ENCODE results near the gene GSK3B. TPM values are rescaled to one million over a fixed set of nuclear protein-coding genes. Genes with fewer than 3 reads are reported as not detected.

Gene GSK3B
- polyA plus RNA-seq (2011; rRNA removed) (40.0 and 43.4 TPM in 2 replicates), polyA minus RNA-seq (2011; rRNA and poly(A)+ RNA removed) (93.2 and 95.7 TPM in 2 replicates)

- Histone ChIP-seq H3K4me3 (ENCODE audit: low read depth, low read length) (peak within 1 kb of the TSS; percentile 79), H3K9me3 (ENCODE audit: control insufficient read depth, insufficient read depth, low read length) (no peaks in the 10 kb centered on the region), H3K27ac (ENCODE audit: low read depth, low read length) (peak within 1 kb of the TSS; percentile 100), H3K27me3 (ENCODE audit: control insufficient read depth, insufficient read depth, low read length) (no peaks in the 10 kb centered on the region)
- no peak for TF ChIP-seq CTCF (IDR thresholded peaks at IDR 0.05; ENCODE audit: low read depth, low read length)
- POLR2A ChIA-PET = interaction anchor here (0.8 to 1.8 kb wide), 8 partner anchors 17 to 692 kb away, joined by 3 to 25 read pairs (median 6); no protein-coding TSS in a partner anchor
- CTCF ChIA-PET = interaction anchor here (0.6 to 1.6 kb wide), 2 partner anchors 89 to 787 kb away, joined by 3 to 4 read pairs; no protein-coding TSS in a partner anchor
- no peak for DNase-seq (ENCODE audit: low read depth, low spot score)
These were observed at the start of gene GSK3B for GRCh38 chr3:120093911-120094775. Gene GSK3B, minus strand, starts transcription at chr3:120094447. Its CDS starts 1,013 bp downstream, at chr3:120093434.

GRCh38 chr3:120143676-120144075 lies 49.4 kb upstream of the GSK3B start:
- ChIA-PET POLR2A (interaction anchor here (1.4 kb wide), 1 partner anchor 49 kb away, joined by 6 read pairs; no protein-coding TSS in a partner anchor), CTCF (no interaction called here)
- no peak overlapping the region for H3K27ac ChIP-seq (ENCODE audit: low read depth, low read length)

GRCh38 chr3:120142236-120142635 lies 48.0 kb upstream of the GSK3B start:
- H3K9me3 ChIP-seq (ENCODE audit: control insufficient read depth, insufficient read depth, low read length) = peaks cover 6% of the 10 kb centered on the region; the same call in 1 of the 2 replicates
- no peak overlapping the region for H3K27ac ChIP-seq (ENCODE audit: low read depth, low read length)
- H3K4me3 ChIP-seq (ENCODE audit: low read depth, low read length) = no peak overlapping the region
- DNase-seq (ENCODE audit: low read depth, low spot score) = no peak
- no peak for TF ChIP-seq CTCF (IDR thresholded peaks at IDR 0.05; ENCODE audit: low read depth, low read length)
- no peaks in the 10 kb centered on the region for H3K27me3 ChIP-seq (ENCODE audit: control insufficient read depth, insufficient read depth, low read length)
- CTCF ChIA-PET = no interaction called here
- POLR2A ChIA-PET = no interaction called here

More at GRCh38 chr3:120143676-120144075, 49.4 kb upstream of the GSK3B start:
- no peak for TF ChIP-seq CTCF (IDR thresholded peaks at IDR 0.05; ENCODE audit: low read depth, low read length)
- H3K9me3 ChIP-seq (ENCODE audit: control insufficient read depth, insufficient read depth, low read length) = peaks cover 6% of the 10 kb centered on the region; the same call in 1 of the 2 replicates
- DNase-seq (ENCODE audit: low read depth, low spot score) = no peak
- H3K4me3 ChIP-seq (ENCODE audit: low read depth, low read length) = no peak overlapping the region
- H3K27me3 ChIP-seq (ENCODE audit: control insufficient read depth, insufficient read depth, low read length) = no peaks in the 10 kb centered on the region

GRCh38 chr3:120140098-120140742 lies 46.0 kb upstream of the GSK3B start:
- Histone ChIP-seq H3K4me3 (ENCODE audit: low read depth, low read length) (no peak overlapping the region), H3K9me3 (ENCODE audit: control insufficient read depth, insufficient read depth, low read length) (peaks cover 6% of the 10 kb centered on the region; the same call in 1 of the 2 replicates), H3K27ac (ENCODE audit: low read depth, low read length) (no peak overlapping the region), H3K27me3 (ENCODE audit: control insufficient read depth, insufficient read depth, low read length) (no peaks in the 10 kb centered on the region)
- CTCF ChIA-PET = no interaction called here
- no peak for DNase-seq (ENCODE audit: low read depth, low spot score)
- POLR2A ChIA-PET = no interaction called here
- no peak for TF ChIP-seq CTCF (IDR thresholded peaks at IDR 0.05; ENCODE audit: low read depth, low read length)

Data from AG04450 (cell line).